H9 (cell line): Measurements from ENCODE around the gene TSSK6. TPM values are rescaled to one million over a fixed set of nuclear protein-coding genes. Genes with fewer than 3 reads are reported as not detected.

Experiments
- DNase-seq: peaks from one replicate; pipeline ENCODE4 v3.0.0-alpha.2; 2017
- H2AFZ ChIP-seq: one replicate; pipeline ENCODE4 v1.6.1; 2013; ENCODE audit warnings: mild to moderate bottlenecking, low read length, control low read depth, moderate library complexity
- H2AK5ac ChIP-seq: 2 replicates; pipeline ENCODE4 v1.6.1; 2013; ENCODE audit warnings: low read length, control low read depth, mixed read lengths; ENCODE audit not compliant: insufficient read length
- H2BK120ac ChIP-seq: one replicate; pipeline ENCODE4 v1.6.1; 2013; ENCODE audit warnings: low read depth, mild to moderate bottlenecking, low read length, control low read depth, inconsistent platforms; ENCODE audit not compliant: poor library complexity, severe bottlenecking
- H2BK12ac ChIP-seq: 2 replicates; pipeline ENCODE4 v1.6.1; 2013; ENCODE audit warnings: low read length, control low read depth, mixed read lengths, low read depth; ENCODE audit not compliant: insufficient read length
- H2BK15ac ChIP-seq: 2 replicates; pipeline ENCODE4 v1.6.1; 2013; ENCODE audit warnings: low read depth, low read length, control low read depth
- H2BK20ac ChIP-seq: one replicate; pipeline ENCODE4 v1.6.1; 2013; ENCODE audit warnings: low read depth, mild to moderate bottlenecking, low read length, control low read depth, inconsistent platforms; ENCODE audit not compliant: poor library complexity, severe bottlenecking
- H2BK5ac ChIP-seq: 2 replicates; pipeline ENCODE4 v1.6.1; 2013; ENCODE audit warnings: low read length, control low read depth, mixed read lengths; ENCODE audit not compliant: insufficient read length
- H3K14ac ChIP-seq: 2 replicates; pipeline ENCODE4 v1.6.1; 2013; ENCODE audit warnings: low read length, control low read depth; ENCODE audit not compliant: insufficient read depth
- H3K18ac ChIP-seq: 2 replicates; pipeline ENCODE4 v1.6.1; 2013; ENCODE audit warnings: low read depth, mild to moderate bottlenecking, mixed read lengths, low read length, control low read depth; ENCODE audit not compliant: insufficient read length
- H3K23ac ChIP-seq: 2 replicates; pipeline ENCODE4 v1.6.1; 2013; ENCODE audit warnings: low read length, control low read depth, mixed read lengths, low read depth; ENCODE audit not compliant: insufficient read length
- H3K23me2 ChIP-seq: 2 replicates; pipeline ENCODE4 v1.6.1; 2013; ENCODE audit warnings: low read depth, mild to moderate bottlenecking, mixed read lengths, low read length, control low read depth; ENCODE audit not compliant: insufficient read length, poor library complexity, severe bottlenecking
- H3K27ac ChIP-seq: 2 replicates; pipeline ENCODE4 v1.5.1; 2013; ENCODE audit warnings: low read length, control low read depth, mixed read lengths, low read depth; ENCODE audit not compliant: insufficient read length
- H3K27me3 ChIP-seq: 2 replicates; pipeline ENCODE4 v1.6.1; 2013; ENCODE audit warnings: low read length, control low read depth, inconsistent platforms; ENCODE audit not compliant: insufficient read depth
- H3K4ac ChIP-seq: 2 replicates; pipeline ENCODE4 v1.6.1; 2013; ENCODE audit warnings: low read depth, mild to moderate bottlenecking, control low read depth, inconsistent platforms, low read length, moderate library complexity
- H3K4me1 ChIP-seq: 2 replicates; pipeline ENCODE4 v1.6.1; 2013; ENCODE audit warnings: low read length, control low read depth, inconsistent platforms; ENCODE audit not compliant: insufficient read depth
- H3K4me2 ChIP-seq: 2 replicates; pipeline ENCODE4 v1.6.1; 2013; ENCODE audit warnings: low read length, control low read depth, mixed read lengths; ENCODE audit not compliant: insufficient read length, insufficient read depth
- H3K56ac ChIP-seq: 2 replicates; pipeline ENCODE4 v1.6.1; 2013; ENCODE audit warnings: low read depth, mild to moderate bottlenecking, mixed read lengths, low read length, control low read depth; ENCODE audit not compliant: insufficient read length
- H3K79me1 ChIP-seq: 2 replicates; pipeline ENCODE4 v1.6.1; 2013; ENCODE audit warnings: low read depth, mild to moderate bottlenecking, moderate library complexity, low read length, control low read depth, inconsistent platforms; ENCODE audit not compliant: insufficient read depth, poor library complexity, severe bottlenecking
- H3K79me2 ChIP-seq: 2 replicates; pipeline ENCODE4 v1.6.1; 2013; ENCODE audit warnings: low read length, control low read depth, inconsistent platforms; ENCODE audit not compliant: insufficient read depth
- H3K9ac ChIP-seq: 2 replicates; pipeline ENCODE4 v1.6.1; 2013; ENCODE audit warnings: low read length, control low read depth, mixed read lengths; ENCODE audit not compliant: insufficient read length; ENCODE audit errors: extremely low read depth
- H3K9me3 ChIP-seq: one replicate; pipeline ENCODE4 v1.6.1; 2013; ENCODE audit warnings: low read depth, low read length, inconsistent platforms; ENCODE audit not compliant: control insufficient read depth
- H3T11ph ChIP-seq: one replicate; pipeline ENCODE4 v1.6.1; 2013; ENCODE audit warnings: mild to moderate bottlenecking, low read length, control low read depth, inconsistent platforms
- H4K20me1 ChIP-seq: one replicate; pipeline ENCODE4 v1.6.1; 2013; ENCODE audit not compliant: control insufficient read depth, insufficient read length, insufficient read depth
- H4K5ac ChIP-seq: 2 replicates; pipeline ENCODE4 v1.6.1; 2013; ENCODE audit warnings: low read depth, mild to moderate bottlenecking, mixed read lengths, low read length, control low read depth; ENCODE audit not compliant: insufficient read length
- H4K8ac ChIP-seq: replicated peaks from 2 replicates; pipeline ENCODE4 v1.6.1; 2013; ENCODE audit warnings: low read length, control low read depth, mixed read lengths, low read depth; ENCODE audit not compliant: insufficient read length
- H4K91ac ChIP-seq: 2 replicates; pipeline ENCODE4 v1.6.1; 2013; ENCODE audit warnings: low read depth, mild to moderate bottlenecking, moderate library complexity, mixed read lengths, low read length, control low read depth; ENCODE audit not compliant: insufficient read length
- H3K27ac Mint-ChIP-seq, 3 experiments: 2 replicates in 2 of 3; 3 replicates in 1 of 3; pipeline ENCODE4 v1.8.0; 2020 to 2021; ENCODE audit warnings: mixed read lengths in 3 of 3, mild to moderate bottlenecking in 1 of 3, moderate library complexity in 1 of 3
- H3K27me3 Mint-ChIP-seq: 2 replicates; pipeline ENCODE4 v1.8.0; 2021; ENCODE audit warnings: low read depth, mild to moderate bottlenecking, moderate library complexity, mixed read lengths
- H3K36me3 Mint-ChIP-seq, 3 experiments: 2 replicates in 2 of 3; 3 replicates in 1 of 3; pipeline ENCODE4 v1.8.0; 2020 to 2021; ENCODE audit warnings: low read depth in 3 of 3, mixed read lengths in 3 of 3; ENCODE audit not compliant: insufficient read depth in 1 of 3
- H3K4me1 Mint-ChIP-seq, 2 experiments: 2 replicates each; pipeline ENCODE4 v1.8.0; 2020; ENCODE audit warnings: mixed read lengths in 2 of 2
- H3K4me3 Mint-ChIP-seq, 2 experiments: 2 replicates in 1 of 2; 3 replicates in 1 of 2; pipeline ENCODE4 v1.8.0; 2020 to 2021; ENCODE audit warnings: mild to moderate bottlenecking in 2 of 2, mixed read lengths in 2 of 2, moderate library complexity in 1 of 2
- H3K9me3 Mint-ChIP-seq, 2 experiments: 2 replicates in 1 of 2; 3 replicates in 1 of 2; pipeline ENCODE4 v1.8.0; 2020; ENCODE audit warnings: mild to moderate bottlenecking in 2 of 2, mixed read lengths in 2 of 2, moderate library complexity in 1 of 2
- WGBS: extraction: QIAGEN DNeasy Blood & Tissue Kit; methylation state at CpG from one replicate; pipeline ENCODE4 v1.1.7; 2013; ENCODE audit warnings: missing lambda C conversion rate, low lambda C conversion rate, mixed read lengths; ENCODE audit not compliant: insufficient read length; ENCODE audit errors: extremely low coverage; 5-methylcytosine and 5-hydroxymethylcytosine counted together
- total RNA-seq: library from RNA; stranded (reverse); gene quantifications from 2 replicates; pipeline ENCODE4 v1.2.1, GENCODE V29; 2021
- TF ChIP-seq, protein P1 (sequence below): fragments of 200-600 bp; sonication (generic); conservative IDR thresholded peaks from 3 replicates; pipeline ENCODE4 v1.8.0; 2021; ENCODE audit warnings: antibody characterized with exemption, mild to moderate bottlenecking

The TSSK6 gene
- total RNA-seq, 1 experiment from 2014 or later, result 2.6 TPM

DNA sequence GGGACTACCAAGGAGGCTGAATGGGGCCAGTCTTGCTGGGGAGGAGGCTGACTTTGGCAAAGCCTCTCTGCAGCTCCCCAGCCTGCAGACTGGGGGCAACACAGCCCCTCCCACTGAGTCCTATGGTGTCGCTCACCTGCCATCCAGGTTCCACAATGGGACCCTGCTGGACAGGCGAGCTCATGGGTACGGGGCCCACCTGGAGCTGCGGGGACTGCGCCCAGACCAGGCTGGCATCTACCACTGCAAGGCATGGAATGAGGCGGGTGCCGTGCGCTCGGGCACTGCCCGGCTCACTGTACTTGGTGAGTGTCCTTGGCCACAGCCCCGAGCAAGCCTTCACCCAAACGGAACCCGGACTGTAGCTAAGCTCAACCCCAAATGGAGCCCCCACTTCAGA lies 27.8 kb upstream of the TSSK6 start:
- no peak overlapping the region for H2BK20ac ChIP-seq
- Mint-ChIP-seq H3K36me3 (peaks cover 2 to 4% (median 2%) of the 10 kb centered on the region in 3 experiments; a peak in 4 of 7 replicates), H3K9me3 (no peaks in the 10 kb centered on the region), H3K4me3 (no peak overlapping the region), H3K4me1 (peaks cover 7 to 15% of the 10 kb centered on the region in 2 experiments), H3K27ac (no peak overlapping the region), H3K27me3 (peaks cover 21% of the 10 kb centered on the region)
- TF ChIP-seq, protein P1, sequence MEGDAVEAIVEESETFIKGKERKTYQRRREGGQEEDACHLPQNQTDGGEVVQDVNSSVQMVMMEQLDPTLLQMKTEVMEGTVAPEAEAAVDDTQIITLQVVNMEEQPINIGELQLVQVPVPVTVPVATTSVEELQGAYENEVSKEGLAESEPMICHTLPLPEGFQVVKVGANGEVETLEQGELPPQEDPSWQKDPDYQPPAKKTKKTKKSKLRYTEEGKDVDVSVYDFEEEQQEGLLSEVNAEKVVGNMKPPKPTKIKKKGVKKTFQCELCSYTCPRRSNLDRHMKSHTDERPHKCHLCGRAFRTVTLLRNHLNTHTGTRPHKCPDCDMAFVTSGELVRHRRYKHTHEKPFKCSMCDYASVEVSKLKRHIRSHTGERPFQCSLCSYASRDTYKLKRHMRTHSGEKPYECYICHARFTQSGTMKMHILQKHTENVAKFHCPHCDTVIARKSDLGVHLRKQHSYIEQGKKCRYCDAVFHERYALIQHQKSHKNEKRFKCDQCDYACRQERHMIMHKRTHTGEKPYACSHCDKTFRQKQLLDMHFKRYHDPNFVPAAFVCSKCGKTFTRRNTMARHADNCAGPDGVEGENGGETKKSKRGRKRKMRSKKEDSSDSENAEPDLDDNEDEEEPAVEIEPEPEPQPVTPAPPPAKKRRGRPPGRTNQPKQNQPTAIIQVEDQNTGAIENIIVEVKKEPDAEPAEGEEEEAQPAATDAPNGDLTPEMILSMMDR, result no peak
- H4K8ac ChIP-seq, result no peak overlapping the region
- no peak overlapping the region for H3K4me2 ChIP-seq
- no peak overlapping the region for H2BK12ac ChIP-seq
- WGBS, result no CpG with 5 or more reads among the region's 13 CpGs
- no peak overlapping the region for H3K27ac ChIP-seq
- H3K23ac ChIP-seq, result no peak overlapping the region
- no peak overlapping the region for H3K9ac ChIP-seq
- H3K4me1 ChIP-seq, result no peaks in the 10 kb centered on the region
- H3T11ph ChIP-seq, result no peak overlapping the region
- no peak overlapping the region for H4K91ac ChIP-seq
- H3K9me3 ChIP-seq, result no peaks in the 10 kb centered on the region
- no peak overlapping the region for H2AK5ac ChIP-seq
- DNase-seq, result no peak
- H3K4ac ChIP-seq, result no peak overlapping the region
- H4K5ac ChIP-seq, result no peak overlapping the region
- H2AFZ ChIP-seq, result no peak overlapping the region
- H2BK120ac ChIP-seq, result no peak overlapping the region
- no peak overlapping the region for H3K18ac ChIP-seq
- no peak overlapping the region for H3K56ac ChIP-seq
- peaks cover 11% of the 10 kb centered on the region for H3K23me2 ChIP-seq
- no peaks in the 10 kb centered on the region for H4K20me1 ChIP-seq
- no peaks in the 10 kb centered on the region for H3K79me2 ChIP-seq
- no peaks in the 10 kb centered on the region for H3K79me1 ChIP-seq
- H3K27me3 ChIP-seq, result peaks cover 2% of the 10 kb centered on the region; the same call in 1 of the 2 replicates
- H2BK15ac ChIP-seq, result no peak overlapping the region
- no peak overlapping the region for H2BK5ac ChIP-seq
- H3K14ac ChIP-seq, result no peak overlapping the region
